ENCODE results near the gene CDK4.

CDK4 gene

DNA sequence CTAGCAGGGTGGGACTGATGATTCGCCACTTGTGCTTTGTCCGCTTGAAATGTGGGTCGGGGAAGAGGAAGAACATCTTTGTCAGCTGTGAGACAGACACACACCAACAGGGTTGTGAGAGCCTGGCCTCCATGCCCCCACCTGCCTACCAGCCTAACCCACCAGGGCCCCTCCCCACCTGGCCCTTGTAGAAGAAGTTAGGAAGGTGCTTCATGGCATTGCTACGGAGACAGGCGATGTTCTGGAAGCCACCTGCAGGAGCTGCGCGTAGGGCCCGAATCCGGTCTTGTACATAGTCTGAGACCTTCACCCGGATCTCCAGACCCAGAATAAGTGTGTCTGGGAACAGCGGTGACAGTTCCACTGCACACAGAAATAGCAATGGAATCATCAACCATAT is 17.5 kb upstream of the CDK4 start:
- Histone ChIP-seq H3K9me3 (ENCODE audit: insufficient read depth, low read depth, low read length) (peaks cover 6% of the 10 kb centered on the region), H2BK5ac (ENCODE audit: low read depth, low read length, poor library complexity) (no peak overlapping the region), H3K9ac (ENCODE audit: low read length) (no peak overlapping the region), H2BK12ac (ENCODE audit: low read length) (no peak overlapping the region), H3K27me3 (ENCODE audit: insufficient read depth, low read length) (peaks cover 29% of the 10 kb centered on the region), H3K18ac (ENCODE audit: low read length) (no peak overlapping the region), H3K4me1 (ENCODE audit: control insufficient read depth in 1 of 2, insufficient read depth in 2 of 2, low read length in 2 of 2) (peaks cover 18 to 28% of the 10 kb centered on the region in 2 experiments), H3K4ac (ENCODE audit: low read depth, low read length) (no peak overlapping the region), H3K79me1 (ENCODE audit: low read length) (peaks cover 11% of the 10 kb centered on the region), H3K4me3 (ENCODE audit: low read depth, low read length) (no peak overlapping the region), H2BK120ac (ENCODE audit: insufficient read depth, low read length, poor library complexity) (no peak overlapping the region), H3K23ac (ENCODE audit: low read length) (no peak overlapping the region), H3K79me2 (ENCODE audit: control insufficient read depth, insufficient read depth, low read length, poor library complexity) (peaks cover 7% of the 10 kb centered on the region), H3K4me2 (ENCODE audit: low read length) (no peak overlapping the region), H2AFZ (ENCODE audit: insufficient read depth, low read length, poor library complexity) (no peak overlapping the region), H4K12ac (ENCODE audit: low read depth, low read length) (no peak overlapping the region), H3K27ac (ENCODE audit: low read depth, low read length) (no peak overlapping the region), H3K14ac (ENCODE audit: low read length) (no peak overlapping the region), H4K91ac (ENCODE audit: low read depth, low read length) (no peak overlapping the region), H4K8ac (ENCODE audit: low read depth, low read length) (no peak overlapping the region), H3K36me3 (ENCODE audit: control insufficient read depth in 1 of 2, insufficient read depth in 2 of 2, low read length in 2 of 2) (peaks cover 12 to 13% of the 10 kb centered on the region in 2 experiments), H2AK5ac (ENCODE audit: low read length) (no peak overlapping the region)
- no peak for DNase-seq
- WGBS (ENCODE audit: extremely low coverage, insufficient coverage, insufficient read length) = no CpG with 5 or more reads among the region's 11 CpGs

DNA sequence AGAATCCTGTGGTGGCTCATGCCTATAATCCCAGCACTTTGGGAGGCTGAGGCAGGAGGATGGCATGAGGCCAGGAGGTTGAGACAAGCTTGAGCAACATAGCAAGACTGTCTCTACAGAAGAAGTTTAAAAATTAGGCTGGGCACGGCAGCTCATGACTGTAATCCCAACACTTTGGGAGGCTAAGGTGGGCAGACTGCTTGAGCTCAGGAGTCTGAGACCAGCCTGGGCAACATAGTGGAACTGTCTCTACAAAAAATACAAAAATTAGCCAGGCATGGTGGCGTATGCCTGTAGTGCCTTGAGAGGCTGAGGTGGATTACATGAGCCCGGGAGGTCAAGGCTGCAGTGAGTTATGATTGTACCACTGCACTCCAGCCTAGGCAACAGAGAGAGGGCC is 15.8 kb upstream of the CDK4 start:
- H2BK5ac ChIP-seq (ENCODE audit: low read depth, low read length, poor library complexity) = no peak overlapping the region
- no peak overlapping the region for H2AK5ac ChIP-seq (ENCODE audit: low read length)
- no peak overlapping the region for H4K8ac ChIP-seq (ENCODE audit: low read depth, low read length)
- no peak overlapping the region for H3K4ac ChIP-seq (ENCODE audit: low read depth, low read length)
- no peak overlapping the region for H3K27ac ChIP-seq (ENCODE audit: low read depth, low read length)
- no peak overlapping the region for H3K4me3 ChIP-seq (ENCODE audit: low read depth, low read length)
- H2BK12ac ChIP-seq (ENCODE audit: low read length) = no peak overlapping the region
- H3K9me3 ChIP-seq (ENCODE audit: insufficient read depth, low read depth, low read length) = peaks cover 6% of the 10 kb centered on the region
- H4K12ac ChIP-seq (ENCODE audit: low read depth, low read length) = no peak overlapping the region
- no peak overlapping the region for H4K91ac ChIP-seq (ENCODE audit: low read depth, low read length)
- peaks cover 6% of the 10 kb centered on the region for H3K79me2 ChIP-seq (ENCODE audit: control insufficient read depth, insufficient read depth, low read length, poor library complexity)
- H3K79me1 ChIP-seq (ENCODE audit: low read length) = peaks cover 9% of the 10 kb centered on the region
- no peak overlapping the region for H3K14ac ChIP-seq (ENCODE audit: low read length)
- H3K18ac ChIP-seq (ENCODE audit: low read length) = no peak overlapping the region
- H2BK120ac ChIP-seq (ENCODE audit: insufficient read depth, low read length, poor library complexity) = no peak overlapping the region
- H2AFZ ChIP-seq (ENCODE audit: insufficient read depth, low read length, poor library complexity) = no peak overlapping the region
- H3K4me2 ChIP-seq (ENCODE audit: low read length) = no peak overlapping the region
- H3K9ac ChIP-seq (ENCODE audit: low read length) = no peak overlapping the region
- H3K36me3 ChIP-seq (ENCODE audit: control insufficient read depth in 1 of 2, insufficient read depth in 2 of 2, low read length in 2 of 2) = peaks cover 12 to 13% of the 10 kb centered on the region in 2 experiments
- no CpG with 5 or more reads among the region's 3 CpGs for WGBS (ENCODE audit: extremely low coverage, insufficient coverage, insufficient read length)
- peaks cover 44% of the 10 kb centered on the region for H3K27me3 ChIP-seq (ENCODE audit: insufficient read depth, low read length)
- DNase-seq = no peak
- no peak overlapping the region for H3K23ac ChIP-seq (ENCODE audit: low read length)
- H3K4me1 ChIP-seq (ENCODE audit: control insufficient read depth in 1 of 2, insufficient read depth in 2 of 2, low read length in 2 of 2) = peaks cover 18 to 27% of the 10 kb centered on the region in 2 experiments

DNA sequence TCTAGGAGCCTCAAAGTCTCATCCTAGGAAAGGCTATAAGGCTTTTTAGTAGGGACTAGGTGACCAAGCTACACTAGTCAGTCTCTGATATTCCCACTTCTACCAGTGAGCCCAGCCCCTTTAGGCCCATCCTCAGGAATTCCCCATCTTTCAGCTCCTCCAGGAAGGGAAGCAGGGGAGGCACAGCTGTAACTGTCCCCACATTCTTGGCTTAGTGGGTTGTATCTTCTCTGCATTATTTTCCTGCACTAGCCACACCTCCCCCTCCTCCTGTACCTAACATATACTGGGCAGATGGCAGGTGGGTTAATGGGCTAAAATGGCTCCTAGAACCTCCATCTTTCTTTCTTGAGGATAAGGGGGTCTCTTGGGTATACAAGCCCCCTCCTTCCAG is 15.2 kb upstream of the CDK4 start:
- Histone ChIP-seq H2BK5ac (ENCODE audit: low read depth, low read length, poor library complexity) (no peak overlapping the region), H2BK120ac (ENCODE audit: insufficient read depth, low read length, poor library complexity) (no peak overlapping the region), H3K9me3 (ENCODE audit: insufficient read depth, low read depth, low read length) (peaks cover 6% of the 10 kb centered on the region), H3K4me1 (ENCODE audit: control insufficient read depth in 1 of 2, insufficient read depth in 2 of 2, low read length in 2 of 2) (peaks cover 18 to 27% of the 10 kb centered on the region in 2 experiments), H2AK5ac (ENCODE audit: low read length) (no peak overlapping the region), H3K4me3 (ENCODE audit: low read depth, low read length) (no peak overlapping the region), H3K36me3 (ENCODE audit: control insufficient read depth in 1 of 2, insufficient read depth in 2 of 2, low read length in 2 of 2) (peaks cover 12 to 13% of the 10 kb centered on the region in 2 experiments), H4K91ac (ENCODE audit: low read depth, low read length) (no peak overlapping the region), H3K4me2 (ENCODE audit: low read length) (no peak overlapping the region), H3K4ac (ENCODE audit: low read depth, low read length) (no peak overlapping the region), H3K79me1 (ENCODE audit: low read length) (peaks cover 4% of the 10 kb centered on the region), H3K27me3 (ENCODE audit: insufficient read depth, low read length) (peaks cover 45% of the 10 kb centered on the region), H3K79me2 (ENCODE audit: control insufficient read depth, insufficient read depth, low read length, poor library complexity) (peaks cover 2% of the 10 kb centered on the region), H4K12ac (ENCODE audit: low read depth, low read length) (no peak overlapping the region), H4K8ac (ENCODE audit: low read depth, low read length) (no peak overlapping the region), H3K14ac (ENCODE audit: low read length) (no peak overlapping the region), H3K18ac (ENCODE audit: low read length) (no peak overlapping the region), H2AFZ (ENCODE audit: insufficient read depth, low read length, poor library complexity) (no peak overlapping the region), H2BK12ac (ENCODE audit: low read length) (no peak overlapping the region), H3K23ac (ENCODE audit: low read length) (no peak overlapping the region), H3K9ac (ENCODE audit: low read length) (no peak overlapping the region), H3K27ac (ENCODE audit: low read depth, low read length) (no peak overlapping the region)
- DNase-seq = no peak

DNA sequence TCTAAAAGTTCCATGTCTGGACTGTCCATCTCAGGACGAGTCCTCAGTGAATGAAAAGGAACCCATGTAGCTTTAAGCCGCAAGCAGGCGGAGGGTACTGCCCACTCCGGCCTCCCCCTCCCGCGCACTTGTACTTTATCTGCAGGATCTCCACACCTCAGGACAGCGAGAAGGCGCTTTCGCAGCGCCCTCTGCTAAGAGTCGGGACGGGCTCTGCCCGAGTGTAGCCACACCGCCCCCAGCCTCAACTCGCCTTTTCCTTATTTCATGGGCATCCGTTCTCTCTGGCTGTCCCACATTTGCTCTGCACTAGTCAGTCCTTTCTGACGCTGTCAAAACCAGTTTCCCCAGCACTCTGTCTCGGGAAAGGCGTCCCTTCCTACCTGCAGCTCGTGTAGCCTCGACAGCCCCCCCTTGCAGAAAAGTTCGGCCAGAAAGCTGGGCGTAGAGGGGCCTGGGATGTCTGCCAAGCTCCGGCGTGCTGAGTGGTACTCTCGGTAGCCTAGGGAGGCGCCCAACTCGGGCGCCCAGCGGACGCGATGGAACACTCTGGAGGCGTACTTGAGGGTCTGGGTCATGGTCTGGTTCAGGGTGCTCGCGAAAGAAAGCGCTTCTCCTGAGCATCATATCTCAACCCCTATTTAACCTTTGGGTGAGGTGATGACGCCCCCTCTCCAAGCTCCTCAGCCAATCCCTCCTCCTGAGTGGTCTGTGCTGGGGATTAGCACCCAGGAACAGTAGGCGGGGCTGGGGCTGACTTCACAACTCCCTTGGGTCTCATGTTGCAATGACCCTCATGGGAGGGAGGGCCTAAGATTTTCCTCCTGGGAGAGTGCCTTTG is 14.6 kb upstream of the CDK4 start, which contains the start of gene CYP27B1:
Gene CYP27B1, minus strand, starts transcription at position 615 of the 841 bp plus-strand sequence. Its CDS starts 37 bp downstream, at position 578.
- H3K4me2 ChIP-seq (ENCODE audit: low read length) = peak within 1 kb of the TSS; percentile 60
- H3K27ac ChIP-seq (ENCODE audit: low read depth, low read length) = no peak within 1 kb of the TSS
- H2AFZ ChIP-seq (ENCODE audit: insufficient read depth, low read length, poor library complexity) = no peak within 1 kb of the TSS
- peaks cover 6% of the 10 kb centered on the region for H3K9me3 ChIP-seq (ENCODE audit: insufficient read depth, low read depth, low read length)
- no peaks in the 10 kb centered on the region for H3K79me2 ChIP-seq (ENCODE audit: control insufficient read depth, insufficient read depth, low read length, poor library complexity)
- H3K4me1 ChIP-seq (ENCODE audit: control insufficient read depth in 1 of 2, insufficient read depth in 2 of 2, low read length in 2 of 2) = peaks cover 18 to 27% of the 10 kb centered on the region in 2 experiments
- peaks cover 12 to 13% of the 10 kb centered on the region in 2 experiments for H3K36me3 ChIP-seq (ENCODE audit: control insufficient read depth in 1 of 2, insufficient read depth in 2 of 2, low read length in 2 of 2)
- WGBS (ENCODE audit: extremely low coverage, insufficient coverage, insufficient read length) = no CpG with 5 or more reads among the region's 38 CpGs
- H2BK12ac ChIP-seq (ENCODE audit: low read length) = no peak within 1 kb of the TSS
- H3K18ac ChIP-seq (ENCODE audit: low read length) = no peak within 1 kb of the TSS
- H4K91ac ChIP-seq (ENCODE audit: low read depth, low read length) = no peak within 1 kb of the TSS
- peak within 1 kb of the TSS; percentile 8 for H3K23ac ChIP-seq (ENCODE audit: low read length)
- no peak within 1 kb of the TSS for H3K4ac ChIP-seq (ENCODE audit: low read depth, low read length)
- no peak within 1 kb of the TSS for H2BK120ac ChIP-seq (ENCODE audit: insufficient read depth, low read length, poor library complexity)
- H2BK5ac ChIP-seq (ENCODE audit: low read depth, low read length, poor library complexity) = no peak within 1 kb of the TSS
- no peak within 1 kb of the TSS for H2AK5ac ChIP-seq (ENCODE audit: low read length)
- H3K14ac ChIP-seq (ENCODE audit: low read length) = no peak within 1 kb of the TSS
- H3K79me1 ChIP-seq (ENCODE audit: low read length) = no peaks in the 10 kb centered on the region
- H4K12ac ChIP-seq (ENCODE audit: low read depth, low read length) = no peak within 1 kb of the TSS
- DNase-seq = peak; percentile 54 to 72
- no peak within 1 kb of the TSS for H3K9ac ChIP-seq (ENCODE audit: low read length)
- peaks cover 45% of the 10 kb centered on the region for H3K27me3 ChIP-seq (ENCODE audit: insufficient read depth, low read length)
- H3K4me3 ChIP-seq (ENCODE audit: low read depth, low read length) = peak within 1 kb of the TSS; percentile 15
- H4K8ac ChIP-seq (ENCODE audit: low read depth, low read length) = no peak within 1 kb of the TSS
